ENCODE results near the gene SNX13.

GRCh38 chr7:17939606-17940301 lies 540 bp downstream of the SNX13 start:
- TF ChIP-seq, protein P1, sequence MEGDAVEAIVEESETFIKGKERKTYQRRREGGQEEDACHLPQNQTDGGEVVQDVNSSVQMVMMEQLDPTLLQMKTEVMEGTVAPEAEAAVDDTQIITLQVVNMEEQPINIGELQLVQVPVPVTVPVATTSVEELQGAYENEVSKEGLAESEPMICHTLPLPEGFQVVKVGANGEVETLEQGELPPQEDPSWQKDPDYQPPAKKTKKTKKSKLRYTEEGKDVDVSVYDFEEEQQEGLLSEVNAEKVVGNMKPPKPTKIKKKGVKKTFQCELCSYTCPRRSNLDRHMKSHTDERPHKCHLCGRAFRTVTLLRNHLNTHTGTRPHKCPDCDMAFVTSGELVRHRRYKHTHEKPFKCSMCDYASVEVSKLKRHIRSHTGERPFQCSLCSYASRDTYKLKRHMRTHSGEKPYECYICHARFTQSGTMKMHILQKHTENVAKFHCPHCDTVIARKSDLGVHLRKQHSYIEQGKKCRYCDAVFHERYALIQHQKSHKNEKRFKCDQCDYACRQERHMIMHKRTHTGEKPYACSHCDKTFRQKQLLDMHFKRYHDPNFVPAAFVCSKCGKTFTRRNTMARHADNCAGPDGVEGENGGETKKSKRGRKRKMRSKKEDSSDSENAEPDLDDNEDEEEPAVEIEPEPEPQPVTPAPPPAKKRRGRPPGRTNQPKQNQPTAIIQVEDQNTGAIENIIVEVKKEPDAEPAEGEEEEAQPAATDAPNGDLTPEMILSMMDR (IDR thresholded peaks at IDR 0.05; ENCODE audit: extremely low read depth in 1 of 2, insufficient read depth in 1 of 2, low read depth in 1 of 2, low read length in 2 of 2): no peak
- TF ChIP-seq POLR2AphosphoS5 (IDR thresholded peaks at IDR 0.05; ENCODE audit: insufficient read depth, low read depth, low read length): no peak
- no peak for TF ChIP-seq POLR2A (IDR thresholded peaks at IDR 0.05; ENCODE audit: low read depth, low read length)
